ENCODE results near the gene CLEC9A. TPM values are rescaled to one million over a fixed set of nuclear protein-coding genes. Genes with fewer than 3 reads are reported as not detected.
A peak's percentile ranks its signal among the peaks of the same experiment; 100 is the strongest.

The CLEC9A gene
- total and polyA plus RNA-seq, 8 donors = 0.20 to 2.6 TPM; not detected in 6

- 49 to 67% (median 60%) methylated on average over 4 of the region's 4 CpGs for WGBS, 5 donors
- Histone ChIP-seq H3K4me3 (no peak overlapping the region), H3K36me3 (no peaks in the 10 kb centered on the region), H3K4me1 (no peaks in the 10 kb centered on the region), H3K9me3 (no peaks in the 10 kb centered on the region), H3K27ac (peak overlapping the region in 1 of 5 donors; percentile 27), H3K27me3 (no peaks in the 10 kb centered on the region)
- no peak for DNase-seq
- intact Hi-C loops (cut with DNase I; ENCODE audit: low total_unique reads) = no loop called here
- TF ChIP-seq POLR2AphosphoS5 (IDR thresholded peaks at IDR 0.05) (no peak), EP300 (IDR thresholded peaks at IDR 0.05) (no peak), POLR2A (IDR thresholded peaks at IDR 0.05) (no peak)
- TF ChIP-seq, protein P1, sequence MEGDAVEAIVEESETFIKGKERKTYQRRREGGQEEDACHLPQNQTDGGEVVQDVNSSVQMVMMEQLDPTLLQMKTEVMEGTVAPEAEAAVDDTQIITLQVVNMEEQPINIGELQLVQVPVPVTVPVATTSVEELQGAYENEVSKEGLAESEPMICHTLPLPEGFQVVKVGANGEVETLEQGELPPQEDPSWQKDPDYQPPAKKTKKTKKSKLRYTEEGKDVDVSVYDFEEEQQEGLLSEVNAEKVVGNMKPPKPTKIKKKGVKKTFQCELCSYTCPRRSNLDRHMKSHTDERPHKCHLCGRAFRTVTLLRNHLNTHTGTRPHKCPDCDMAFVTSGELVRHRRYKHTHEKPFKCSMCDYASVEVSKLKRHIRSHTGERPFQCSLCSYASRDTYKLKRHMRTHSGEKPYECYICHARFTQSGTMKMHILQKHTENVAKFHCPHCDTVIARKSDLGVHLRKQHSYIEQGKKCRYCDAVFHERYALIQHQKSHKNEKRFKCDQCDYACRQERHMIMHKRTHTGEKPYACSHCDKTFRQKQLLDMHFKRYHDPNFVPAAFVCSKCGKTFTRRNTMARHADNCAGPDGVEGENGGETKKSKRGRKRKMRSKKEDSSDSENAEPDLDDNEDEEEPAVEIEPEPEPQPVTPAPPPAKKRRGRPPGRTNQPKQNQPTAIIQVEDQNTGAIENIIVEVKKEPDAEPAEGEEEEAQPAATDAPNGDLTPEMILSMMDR (IDR thresholded peaks at IDR 0.05) = no peak
These were observed 839 bp downstream of the CLEC9A start for GRCh38 chr12:10031321-10031720.

GRCh38 chr12:10031771-10032175 lies 1.3 kb downstream of the CLEC9A start:
- H3K27me3 ChIP-seq = no peaks in the 10 kb centered on the region
- WGBS, 5 donors = 48 to 75% (median 71%) methylated on average over 5 of the region's 5 CpGs
- no peak for DNase-seq
- H3K36me3 ChIP-seq = no peaks in the 10 kb centered on the region
- intact Hi-C loops (cut with DNase I; ENCODE audit: low total_unique reads) = no loop called here
- no peak overlapping the region for H3K27ac ChIP-seq
- no peaks in the 10 kb centered on the region for H3K4me1 ChIP-seq
- TF ChIP-seq, protein P1 (IDR thresholded peaks at IDR 0.05) = no peak
- no peak for TF ChIP-seq POLR2A (IDR thresholded peaks at IDR 0.05)
- TF ChIP-seq POLR2AphosphoS5 (IDR thresholded peaks at IDR 0.05) = peak in 1 of 3 donors; percentile 12
- no peak for TF ChIP-seq EP300 (IDR thresholded peaks at IDR 0.05)
- no peaks in the 10 kb centered on the region for H3K9me3 ChIP-seq
- no peak overlapping the region for H3K4me3 ChIP-seq

DNA sequence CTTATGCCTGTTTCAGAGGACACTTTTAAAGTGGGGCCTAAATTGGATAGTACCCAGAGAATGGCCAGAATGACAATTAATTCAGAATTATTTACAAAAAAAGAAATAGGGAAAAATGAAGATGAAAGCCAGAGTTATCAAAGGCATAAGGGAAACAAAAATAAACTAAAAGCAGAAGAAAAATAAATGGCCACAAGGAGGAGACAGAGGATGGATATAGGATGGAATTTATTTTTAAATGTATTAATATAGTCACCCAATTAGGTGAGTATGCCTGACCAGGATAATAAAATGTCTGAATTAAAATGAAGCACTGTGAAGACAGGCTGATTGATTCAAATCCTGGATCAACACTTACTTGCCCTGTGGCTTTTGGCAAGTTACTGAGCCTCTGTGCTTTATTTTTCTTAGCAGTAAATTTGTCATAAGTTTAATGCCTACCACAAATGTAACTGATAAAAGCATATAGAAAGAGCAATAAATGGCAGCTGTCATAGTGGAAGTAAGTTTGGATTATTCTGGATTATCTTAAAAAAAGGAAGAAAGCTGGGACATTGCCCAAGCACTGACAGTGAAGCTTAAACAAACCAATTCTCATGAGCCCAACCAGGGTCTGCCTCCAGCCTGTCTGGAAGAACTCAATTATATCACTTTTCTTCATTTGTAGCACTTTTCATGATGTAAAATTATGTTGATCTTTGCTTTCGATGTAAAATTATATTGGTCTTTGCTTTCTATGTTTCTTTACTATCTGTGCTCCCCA lies 3.5 kb downstream of the CLEC9A start:
- no peak overlapping the region for H3K4me3 ChIP-seq
- no peak overlapping the region for H3K27ac ChIP-seq
- TF ChIP-seq, protein P1 (IDR thresholded peaks at IDR 0.05) = peak in 3 of 7 experiments; percentile 24 to 25 (median 24)
- no peak for TF ChIP-seq POLR2AphosphoS5 (IDR thresholded peaks at IDR 0.05)
- no peaks in the 10 kb centered on the region for H3K27me3 ChIP-seq
- no peaks in the 10 kb centered on the region for H3K4me1 ChIP-seq
- WGBS, 5 donors = 56 to 85% (median 81%) methylated on average over 1 of the region's 1 CpG
- intact Hi-C loops (cut with DNase I; ENCODE audit: low total_unique reads) = no loop called here
- H3K36me3 ChIP-seq = no peaks in the 10 kb centered on the region
- DNase-seq = peak in 1 of 2 donors; percentile 20
- no peaks in the 10 kb centered on the region for H3K9me3 ChIP-seq

DNA sequence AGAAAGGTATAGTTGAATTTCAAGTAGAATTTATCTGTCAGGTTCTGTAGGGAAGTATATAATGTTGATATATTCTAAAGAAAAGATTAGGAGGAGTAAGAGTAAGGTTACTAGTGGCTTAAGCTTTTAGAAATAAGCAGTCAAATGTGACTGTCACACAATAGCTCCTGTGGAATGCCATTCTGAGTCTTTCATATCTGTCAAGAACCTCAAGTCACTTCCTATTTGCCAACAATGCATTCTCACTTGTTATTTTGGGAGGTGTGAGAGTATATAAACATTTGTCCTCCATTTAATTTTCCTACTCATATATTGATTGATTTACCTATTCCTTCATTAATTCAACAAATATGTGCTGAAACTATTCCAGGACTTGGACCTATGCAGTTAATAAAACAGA lies 11.7 kb downstream of the CLEC9A start:
- Histone ChIP-seq H3K4me1 (no peaks in the 10 kb centered on the region), H3K4me3 (no peak overlapping the region), H3K9me3 (no peaks in the 10 kb centered on the region), H3K27me3 (no peaks in the 10 kb centered on the region), H3K27ac (no peak overlapping the region), H3K36me3 (no peaks in the 10 kb centered on the region)
- TF ChIP-seq, protein P1 (IDR thresholded peaks at IDR 0.05) = no peak
- TF ChIP-seq EP300 (IDR thresholded peaks at IDR 0.05) = no peak
- TF ChIP-seq POLR2A (IDR thresholded peaks at IDR 0.05) = no peak
- no peak for TF ChIP-seq POLR2AphosphoS5 (IDR thresholded peaks at IDR 0.05)
- no peak for DNase-seq
- intact Hi-C loops (cut with DNase I; ENCODE audit: low total_unique reads) = no loop called here
